H1 (cell line): ENCODE data around the gene KNDC1. TPM values are rescaled to one million over a fixed set of nuclear protein-coding genes. Genes with fewer than 3 reads are reported as not detected.

ENCODE experiments used
- CTCF ChIA-PET: fragments of 300-600 bp; sonication (Branson Sonifier 250); formaldehyde crosslinking; loops from one replicate; lab custom pipeline; 2021; ENCODE audit not compliant: partially characterized antibody; lab: Charles Lee
- POLR2A ChIA-PET: fragments of 300-600 bp; sonication (Branson Sonifier 250); formaldehyde crosslinking; loops from one replicate; lab custom pipeline; 2021; ENCODE audit warnings: inconsistent platforms; ENCODE audit not compliant: partially characterized antibody; lab: Charles Lee
- DNase-seq, 2 experiments: peaks; one replicate each; pipeline versions ENCODE4 v3.0.0 to v3.0.0-alpha.2; 2010 to 2022; ENCODE audit warnings: low spot score in 2 of 2, low read depth in 1 of 2, mixed read lengths in 1 of 2
- FAIRE-seq: peaks from 2 replicates; lab custom pipeline; 2011; peaks lifted over from hg19 to GRCh38; lab: Jason Lieb, UNC
- H2AFZ ChIP-seq: 2 replicates; pipeline ENCODE4 v1.8.1; 2012; ENCODE audit warnings: low read length, inconsistent platforms
- H2AK5ac ChIP-seq: 2 replicates; pipeline ENCODE4 v1.6.1; 2013; ENCODE audit warnings: low read depth, low read length
- H2BK120ac ChIP-seq: replicated peaks from 2 replicates; pipeline ENCODE3; 2013; ENCODE audit warnings: low read depth, low read length, inconsistent platforms
- H2BK12ac ChIP-seq: 2 replicates; pipeline ENCODE4 v1.6.1; 2013; ENCODE audit warnings: low read depth, low read length
- H2BK15ac ChIP-seq: 2 replicates; pipeline ENCODE4 v1.6.1; 2013; ENCODE audit warnings: low read length
- H2BK20ac ChIP-seq: 2 replicates; pipeline ENCODE4 v1.6.1; 2013; ENCODE audit warnings: low read length
- H2BK5ac ChIP-seq: 2 replicates; pipeline ENCODE4 v1.6.1; 2013; ENCODE audit warnings: low read depth, low read length
- H3K14ac ChIP-seq: 2 replicates; pipeline ENCODE4 v1.6.1; 2013; ENCODE audit warnings: inconsistent platforms; ENCODE audit not compliant: insufficient read length
- H3K18ac ChIP-seq: 2 replicates; pipeline ENCODE4 v1.6.1; 2013; ENCODE audit warnings: low read length; ENCODE audit errors: extremely low read depth
- H3K23ac ChIP-seq: 2 replicates; pipeline ENCODE4 v1.6.1; 2013; ENCODE audit warnings: inconsistent platforms; ENCODE audit not compliant: insufficient read length
- H3K23me2 ChIP-seq: 2 replicates; pipeline ENCODE4 v1.6.1; 2013; ENCODE audit warnings: low read depth, low read length
- H3K27ac ChIP-seq: 2 replicates; pipeline ENCODE4 v1.6.1; 2011; ENCODE audit warnings: low read depth, low read length, inconsistent platforms
- H3K27me3 ChIP-seq, 4 experiments: replicated peaks in 1 of 4; 1 replicate in 1 of 4; 2 replicates in 3 of 4; pipeline versions ENCODE4 v1.6.1 to v1.8.1; 2011 to 2013; ENCODE audit warnings: low read length in 3 of 4, mild to moderate bottlenecking in 3 of 4, inconsistent platforms in 2 of 4, mixed read lengths in 2 of 4, moderate library complexity in 1 of 4; ENCODE audit not compliant: control insufficient read depth in 3 of 4, insufficient read depth in 3 of 4; ENCODE audit errors: extremely low read depth in 1 of 4
- H3K36me3 ChIP-seq, 4 experiments: 2 replicates each; pipeline versions ENCODE4 v1.6.1 to v1.8.1; 2011 to 2013; ENCODE audit warnings: mild to moderate bottlenecking in 4 of 4, low read length in 3 of 4, moderate library complexity in 2 of 4, control low read depth in 1 of 4, inconsistent platforms in 1 of 4; ENCODE audit not compliant: insufficient read depth in 4 of 4, control insufficient read depth in 2 of 4
- H3K4ac ChIP-seq: replicated peaks from 2 replicates; pipeline ENCODE3; 2013; ENCODE audit warnings: low read length, low read depth, mixed read lengths, inconsistent platforms; ENCODE audit not compliant: insufficient read length
- H3K4me1 ChIP-seq, 4 experiments: replicated peaks in 1 of 4; 1 replicate in 1 of 4; 2 replicates in 3 of 4; pipeline versions ENCODE4 v1.6.1 to v1.8.1; 2011 to 2013; ENCODE audit warnings: low read length in 3 of 4, inconsistent platforms in 2 of 4, mixed read lengths in 1 of 4; ENCODE audit not compliant: insufficient read depth in 4 of 4, control insufficient read depth in 3 of 4
- H3K4me2 ChIP-seq, 2 experiments: 2 replicates each; pipeline versions ENCODE4 v1.6.1 to v1.8.1; 2011 to 2013; ENCODE audit warnings: low read depth in 2 of 2, low read length in 2 of 2, control low read depth in 1 of 2, inconsistent platforms in 1 of 2, mild to moderate bottlenecking in 1 of 2; ENCODE audit not compliant: insufficient read depth in 1 of 2
- H3K4me3 ChIP-seq, 4 experiments: fragments of 200-600, 300-600 bp in 1 of 4; sonication (generic), shearing (Covaris generic), sonication (Bioruptor Twin) in 1 of 4; 2 replicates each; pipeline versions ENCODE4 v1.5.1 to v1.8.1; 2011 to 2016; ENCODE audit warnings: low read length in 4 of 4, low read depth in 3 of 4, control low read depth in 2 of 4, inconsistent platforms in 2 of 4, mild to moderate bottlenecking in 2 of 4, mixed read lengths in 1 of 4, moderate library complexity in 1 of 4; ENCODE audit not compliant: insufficient read depth in 2 of 4; ENCODE audit errors: extremely low read depth in 1 of 4
- H3K56ac ChIP-seq: replicated peaks from 2 replicates; pipeline ENCODE3; 2013; ENCODE audit warnings: low read depth, mild to moderate bottlenecking, mixed read lengths, low read length, inconsistent platforms; ENCODE audit not compliant: insufficient read length
- H3K79me1 ChIP-seq: 2 replicates; pipeline ENCODE4 v1.6.1; 2013; ENCODE audit warnings: low read depth, low read length, control low read depth
- H3K79me2 ChIP-seq, 2 experiments: 2 replicates each; pipeline versions ENCODE4 v1.6.1 to v1.8.1; 2012 to 2013; ENCODE audit warnings: low read length in 2 of 2, mild to moderate bottlenecking in 2 of 2, inconsistent platforms in 1 of 2; ENCODE audit not compliant: insufficient read depth in 2 of 2, control insufficient read depth in 1 of 2
- H3K9ac ChIP-seq, 4 experiments: replicated peaks in 1 of 4; 1 replicate in 1 of 4; 2 replicates in 3 of 4; pipeline versions ENCODE4 v1.6.1 to v1.8.1; 2011 to 2013; ENCODE audit warnings: low read depth in 3 of 4, low read length in 3 of 4, control low read depth in 2 of 4, mild to moderate bottlenecking in 2 of 4, moderate library complexity in 2 of 4, inconsistent platforms in 1 of 4; ENCODE audit errors: extremely low read depth in 1 of 4
- H3K9me3 ChIP-seq, 2 experiments: 2 replicates each; pipeline versions ENCODE4 v1.6.1 to v1.8.1; 2012 to 2013; ENCODE audit warnings: mild to moderate bottlenecking in 2 of 2, moderate library complexity in 2 of 2, control low read depth in 1 of 2, inconsistent platforms in 1 of 2, low read depth in 1 of 2, low read length in 1 of 2, mixed read lengths in 1 of 2; ENCODE audit not compliant: insufficient read depth in 2 of 2
- H4K20me1 ChIP-seq, 2 experiments: replicated peaks in 1 of 2; 2 replicates each; pipeline versions ENCODE3 to v1.8.1; 2011 to 2013; ENCODE audit warnings: inconsistent platforms in 2 of 2, low read length in 2 of 2, mild to moderate bottlenecking in 1 of 2; ENCODE audit not compliant: insufficient read depth in 2 of 2, control insufficient read depth in 1 of 2
- H4K5ac ChIP-seq: 2 replicates; pipeline ENCODE4 v1.6.1; 2013; ENCODE audit warnings: low read length, low read depth, mixed read lengths, inconsistent platforms; ENCODE audit not compliant: insufficient read length
- H4K8ac ChIP-seq: 2 replicates; pipeline ENCODE4 v1.8.0; 2013; ENCODE audit warnings: mild to moderate bottlenecking, moderate library complexity, low read length, inconsistent platforms; ENCODE audit not compliant: insufficient read depth; ENCODE audit errors: extremely low read depth
- H4K91ac ChIP-seq: replicated peaks from 2 replicates; pipeline ENCODE3; 2013; ENCODE audit warnings: low read length, mixed read lengths, inconsistent platforms; ENCODE audit not compliant: insufficient read length
- BRCA1 ChIP-seq: IDR thresholded peaks from 2 replicates; pipeline ENCODE4 v1.6.1; 2012; ENCODE audit warnings: low read depth, low read length, improper control_type of control experiment
- CHD1 ChIP-seq: IDR thresholded peaks from 2 replicates; pipeline ENCODE4 v1.6.1; 2012; ENCODE audit warnings: low read depth, low read length, improper control_type of control experiment
- EP300 ChIP-seq, 2 experiments: IDR thresholded peaks; 1 replicate in 1 of 2; 2 replicates in 1 of 2; pipeline ENCODE4 v1.6.1; 2011 to 2012; ENCODE audit warnings: low read depth in 2 of 2, low read length in 2 of 2, mild to moderate bottlenecking in 2 of 2, borderline replicate concordance in 1 of 2, inconsistent platforms in 1 of 2, moderate library complexity in 1 of 2
- EZH2 ChIP-seq: fragments of 200-600 bp; sonication (generic); IDR thresholded peaks from 2 replicates; pipeline ENCODE4 v1.7.1; 2012; ENCODE audit warnings: low read depth, mild to moderate bottlenecking, moderate library complexity, low read length, inconsistent platforms; ENCODE audit not compliant: severe bottlenecking
- JUN ChIP-seq: IDR thresholded peaks from 2 replicates; pipeline ENCODE4 v1.6.1; 2011; ENCODE audit warnings: low read depth, mild to moderate bottlenecking, improper control_type of control experiment, low read length
- MAFK ChIP-seq: IDR thresholded peaks from 2 replicates; pipeline ENCODE4 v1.6.1; 2012; ENCODE audit warnings: low read depth, mild to moderate bottlenecking, improper control_type of control experiment, low read length
- NANOG ChIP-seq: IDR thresholded peaks from 2 replicates; pipeline ENCODE4 v1.6.1; 2011; ENCODE audit warnings: low read length, low read depth, mild to moderate bottlenecking, inconsistent platforms; ENCODE audit not compliant: insufficient read depth, poor library complexity, severe bottlenecking
- POU5F1 ChIP-seq: IDR thresholded peaks from 2 replicates; pipeline ENCODE4 v1.6.1; 2011; ENCODE audit warnings: low read depth, mild to moderate bottlenecking, low read length, moderate library complexity
- SIRT6 ChIP-seq: IDR thresholded peaks from one replicate; pipeline ENCODE4 v1.7.1; 2012; ENCODE audit warnings: low read length, inconsistent platforms
- TCF12 ChIP-seq: IDR thresholded peaks from 2 replicates; pipeline ENCODE4 v1.6.1; 2011; ENCODE audit warnings: low read depth, mild to moderate bottlenecking, low read length
- WGBS, 2 experiments: shearing (Covaris generic) in 1 of 2; methylation state at CpG; one replicate each; pipeline versions ENCODE4 v1.1.6 to v1.1.7; 2013 to 2015; ENCODE audit warnings: low lambda C conversion rate in 2 of 2, mixed read lengths in 2 of 2, inconsistent platforms in 1 of 2, low coverage in 1 of 2, missing lambda C conversion rate in 1 of 2; ENCODE audit not compliant: insufficient replicate concordance in 2 of 2, insufficient coverage in 1 of 2, insufficient read length in 1 of 2; ENCODE audit errors: extremely low coverage in 1 of 2, missing lambda C conversion rate in 1 of 2; 5-methylcytosine and 5-hydroxymethylcytosine counted together
- polyA plus RNA-seq, 7 experiments: library from polyadenylated mRNA; depleted of rRNA in 3 of 7; stranded (reverse) in 5 of 7; unstranded in 2 of 7; fragments of >200 nt in 5 of 7; fragments of 200-250 nt in 2 of 7; gene quantifications; 1 replicate in 5 of 7; 2 replicates in 1 of 7; 4 replicates in 1 of 7; pipeline versions ENCODE4 v1.2.1 to v1.2.3, GENCODE V29; 2011 to 2013; ENCODE audit warnings: missing spikeins in 2 of 7, mixed read lengths in 2 of 7
- total RNA-seq: library from RNA; stranded (reverse); fragmentation: NEBNext Ultra II Directional; extraction: Animal tissue kit (Norgen Biotek cat#: 25700); gene quantifications from 2 replicates; pipeline ENCODE4 v1.2.1, GENCODE V29; 2021

The KNDC1 gene
- total and polyA plus RNA-seq, 2 of the 8 experiments (the other 6 are each of a cell fraction or from before 2014, with no cell fraction given), result 7.5 to 16.7 TPM

- Histone ChIP-seq H3K56ac (no peak overlapping the region), H4K91ac (no peak overlapping the region), H3K14ac (no peak overlapping the region), H3K4me3 (no peak overlapping the region), H3K4me1 (peaks cover 0 to 13% (median 7%) of the 10 kb centered on the region in 4 experiments; a peak in 5 of 7 replicates), H4K8ac (peak overlapping the region; percentile 89; the same call in 1 of the 2 replicates), H2AK5ac (no peak overlapping the region), H3K9me3 (no peaks in the 10 kb centered on the region), H2AFZ (no peak overlapping the region), H3K4ac (no peak overlapping the region), H2BK20ac (no peak overlapping the region), H4K5ac (no peak overlapping the region), H3K27ac (no peak overlapping the region), H2BK15ac (no peak overlapping the region), H3K23ac (no peak overlapping the region), H4K20me1 (peaks cover 0 to 5% of the 10 kb centered on the region in 2 experiments), H2BK120ac (no peak overlapping the region), H3K79me1 (no peaks in the 10 kb centered on the region), H3K27me3 (peaks cover 0 to 7% (median 4%) of the 10 kb centered on the region in 4 experiments; a peak in 6 of 7 replicates), H3K23me2 (peaks cover 5% of the 10 kb centered on the region; the same call in 1 of the 2 replicates), H2BK12ac (no peak overlapping the region), H3K79me2 (no peaks in the 10 kb centered on the region), H2BK5ac (no peak overlapping the region), H3K4me2 (no peak overlapping the region), H3K18ac (no peak overlapping the region), H3K9ac (no peak overlapping the region), H3K36me3 (no peaks in the 10 kb centered on the region)
- POLR2A ChIA-PET, result interaction anchor here (2.3 kb wide), 1 partner anchor 10 kb away, joined by 6 read pairs; no protein-coding TSS in a partner anchor
- WGBS, 2 experiments, result 81% methylated on average over 25 of the region's 28 CpGs; no CpG with 5 or more reads in 1 of the 2 experiments
- TF ChIP-seq EP300 (IDR thresholded peaks at IDR 0.05; ENCODE audit: borderline replicate concordance in 1 of 2, low read depth in 2 of 2, low read length in 2 of 2), result no peak
- no peak for TF ChIP-seq NANOG
- no peak for TF ChIP-seq POU5F1
- no peak for TF ChIP-seq TCF12
- TF ChIP-seq SIRT6, result no peak
- no peak for TF ChIP-seq MAFK
- no peak for TF ChIP-seq BRCA1
- TF ChIP-seq EZH2, result no peak
- TF ChIP-seq CHD1, result no peak
- no peak for TF ChIP-seq JUN
- FAIRE-seq, result no peak
- CTCF ChIA-PET, result interaction anchor here (0.5 to 2.1 kb wide), 4 partner anchors 26 to 155 kb away, joined by 3 to 9 read pairs (median 3); no protein-coding TSS in a partner anchor
- no peak for DNase-seq
Observed at GRCh38 chr10:133273534-133274143, 113.6 kb downstream of the KNDC1 start.
